Measurements from ENCODE around the gene LIME1.

DNA sequence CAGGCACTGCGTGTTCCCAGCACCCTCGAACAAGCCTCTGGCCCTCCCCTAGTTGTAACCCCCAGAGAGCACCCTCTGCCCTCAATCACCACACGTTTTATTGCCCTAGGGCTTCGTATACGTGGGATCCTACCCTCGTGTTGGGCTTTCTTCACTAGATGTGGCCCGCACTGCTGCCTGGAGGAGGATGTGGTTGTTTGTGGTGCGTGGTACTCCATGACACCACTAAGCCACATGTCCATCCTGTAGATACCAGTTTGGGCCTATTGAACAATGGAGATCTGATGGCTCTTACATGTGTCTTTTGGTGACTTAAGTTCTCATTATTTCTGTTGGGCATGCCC is 20.2 kb downstream of the LIME1 start:
- TF ChIP-seq CTCF (IDR thresholded peaks at IDR 0.05) (no peak), POLR2A (IDR thresholded peaks at IDR 0.05) (no peak)
